Measurements from ENCODE around the gene GRID2.
A peak's percentile ranks its signal among the peaks of the same experiment; 100 is the strongest.
"Not testable (repeated sequence)": the region's sequence is repeated elsewhere in the genome, so short reads cannot be mapped to it uniquely, and the experiment has no call there.

Gene GRID2

DNA sequence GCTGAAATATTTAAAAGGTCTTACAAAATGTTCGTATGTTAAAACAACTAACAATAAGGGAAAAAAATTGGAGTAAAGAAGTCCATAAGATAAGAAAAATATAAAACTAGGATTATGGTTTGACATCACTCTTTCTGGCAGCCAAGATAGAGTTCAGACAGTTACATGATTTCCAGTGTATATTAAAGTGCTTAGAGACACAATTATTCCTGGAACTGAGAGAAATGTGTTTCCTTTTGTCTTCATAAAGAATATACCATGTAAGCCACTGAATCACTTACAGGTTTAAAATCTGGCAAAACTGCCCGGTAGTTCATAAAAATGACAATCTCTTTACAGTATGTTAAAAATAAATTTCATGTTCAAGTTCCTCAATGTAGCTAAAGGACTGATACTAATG is 986.1 kb downstream of the GRID2 start:
- Histone ChIP-seq H3K4me2 (ENCODE audit: low read depth, low read length) (no peak overlapping the region), H3K4me1 (ENCODE audit: low read length) (no peaks in the 10 kb centered on the region), H3K36me3 (replicated peaks; ENCODE audit: insufficient read depth, low read length) (no peaks in the 10 kb centered on the region), H3K9me2 (replicated peaks; ENCODE audit: insufficient read depth, low read length) (no peaks in the 10 kb centered on the region), H3K79me2 (ENCODE audit: low read length) (no peaks in the 10 kb centered on the region), H2AFZ (ENCODE audit: low read length) (no peak overlapping the region), H4K20me1 (ENCODE audit: insufficient read depth, low read length) (no peaks in the 10 kb centered on the region), H3F3A (ENCODE audit: insufficient read depth, low read length) (no peaks in the 10 kb centered on the region), H3K27me3 (replicated peaks; ENCODE audit: insufficient read depth, low read length) (no peaks in the 10 kb centered on the region), H3K4me3 (ENCODE audit: low read length) (no peak overlapping the region), H3K27ac (ENCODE audit: low read length) (no peak overlapping the region), H3K9ac (ENCODE audit: low read length) (no peak overlapping the region), H3K9me3 (replicated peaks; ENCODE audit: insufficient read depth, low read length) (no peaks in the 10 kb centered on the region)
- TF ChIP-seq CTCF (IDR thresholded peaks at IDR 0.05; ENCODE audit: low read length): no peak
- no peak for TF ChIP-seq EZH2 (optimal IDR thresholded peaks at IDR 0.05; ENCODE audit: low read depth, low read length)
- no peak for TF ChIP-seq EZH2phosphoT487 (IDR thresholded peaks at IDR 0.05; ENCODE audit: low read length)
- DNase-seq: no peak

GRCh38 chr4:93299118-93299517 is 995.4 kb downstream of the GRID2 start:
- TF ChIP-seq CTCF (IDR thresholded peaks at IDR 0.05; ENCODE audit: low read length) (no peak), EZH2 (optimal IDR thresholded peaks at IDR 0.05; ENCODE audit: low read depth, low read length) (no peak), EZH2phosphoT487 (IDR thresholded peaks at IDR 0.05; ENCODE audit: low read length) (no peak)
- Histone ChIP-seq H3K27me3 (replicated peaks; ENCODE audit: insufficient read depth, low read length) (no peaks in the 10 kb centered on the region), H3F3A (ENCODE audit: insufficient read depth, low read length) (no peaks in the 10 kb centered on the region), H4K20me1 (ENCODE audit: insufficient read depth, low read length) (no peaks in the 10 kb centered on the region), H3K9me3 (replicated peaks; ENCODE audit: insufficient read depth, low read length) (no peaks in the 10 kb centered on the region), H3K9me2 (replicated peaks; ENCODE audit: insufficient read depth, low read length) (no peaks in the 10 kb centered on the region), H3K9ac (ENCODE audit: low read length) (no peak overlapping the region), H3K4me3 (ENCODE audit: low read length) (no peak overlapping the region), H3K4me2 (ENCODE audit: low read depth, low read length) (0 out of 2 replicates have a peak overlapping the region, but pooled peaks have one; percentile 9), H2AFZ (ENCODE audit: low read length) (no peak overlapping the region), H3K79me2 (ENCODE audit: low read length) (no peaks in the 10 kb centered on the region), H3K36me3 (replicated peaks; ENCODE audit: insufficient read depth, low read length) (no peaks in the 10 kb centered on the region), H3K27ac (ENCODE audit: low read length) (no peak overlapping the region), H3K4me1 (ENCODE audit: low read length) (no peaks in the 10 kb centered on the region)
- DNase-seq: peak; percentile 44

DNA sequence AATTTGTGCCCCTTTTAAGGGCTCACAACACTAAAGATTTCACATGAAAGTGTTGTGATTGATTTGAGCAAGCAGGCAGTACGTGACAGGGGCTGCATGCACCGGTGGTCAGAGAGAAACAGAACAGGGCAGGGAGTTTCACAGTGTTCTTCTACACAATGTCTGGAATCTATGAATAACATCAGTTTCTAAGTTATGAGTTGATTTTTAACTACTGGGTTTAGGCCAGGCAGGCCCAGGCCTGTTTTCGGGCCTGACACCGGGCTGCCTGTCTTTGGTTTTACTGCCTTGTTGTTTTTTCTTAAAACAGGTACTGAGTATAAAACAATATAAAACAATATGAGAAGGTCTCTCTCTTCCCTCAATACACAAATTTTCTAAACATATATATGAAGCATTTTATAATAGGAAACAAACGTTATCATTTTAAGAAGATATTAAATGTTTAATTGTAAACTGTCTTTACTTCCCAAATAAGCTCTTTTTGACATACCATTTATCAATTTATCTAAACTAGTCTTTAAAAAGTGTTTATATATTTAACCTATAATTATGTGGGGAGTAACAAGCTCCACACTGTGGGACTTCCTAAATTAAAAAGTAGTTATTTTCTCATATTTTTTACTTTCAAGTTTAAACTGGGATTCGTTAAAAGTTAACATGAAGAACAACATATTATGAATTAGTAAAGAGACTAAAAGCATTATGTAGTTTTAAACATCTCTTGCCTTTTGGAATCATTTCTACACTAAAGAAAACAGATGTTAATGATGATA is 997.2 kb downstream of the GRID2 start:
- not testable (repeated sequence) for H2AFZ ChIP-seq (ENCODE audit: low read length); H3K27me3 ChIP-seq (replicated peaks; ENCODE audit: insufficient read depth, low read length); H3K9me2 ChIP-seq (replicated peaks; ENCODE audit: insufficient read depth, low read length); H4K20me1 ChIP-seq (ENCODE audit: insufficient read depth, low read length); H3K9me3 ChIP-seq (replicated peaks; ENCODE audit: insufficient read depth, low read length); H3F3A ChIP-seq (ENCODE audit: insufficient read depth, low read length); H3K36me3 ChIP-seq (replicated peaks; ENCODE audit: insufficient read depth, low read length); H3K4me2 ChIP-seq (ENCODE audit: low read depth, low read length); H3K9ac ChIP-seq (ENCODE audit: low read length); H3K79me2 ChIP-seq (ENCODE audit: low read length); H3K4me1 ChIP-seq (ENCODE audit: low read length); DNase-seq; H3K4me3 ChIP-seq (ENCODE audit: low read length); H3K27ac ChIP-seq (ENCODE audit: low read length)

DNA sequence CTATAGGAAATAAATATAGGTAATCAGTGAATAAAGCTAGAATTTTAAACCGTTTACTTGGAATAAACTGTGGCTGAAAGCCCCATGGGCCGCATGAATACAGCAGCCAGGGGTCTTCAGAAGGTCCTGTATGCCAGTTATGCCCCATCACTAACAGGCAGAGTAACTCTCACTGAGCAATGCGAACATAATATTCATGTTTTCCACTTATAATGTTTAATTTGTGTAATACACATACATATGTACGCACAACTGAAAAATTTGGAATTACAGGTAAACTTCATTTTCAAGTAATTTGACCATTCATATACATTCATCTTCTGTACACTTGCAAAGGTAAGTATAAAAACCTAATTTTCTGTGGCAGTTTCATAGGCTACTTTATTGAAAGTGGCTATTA is 998.5 kb downstream of the GRID2 start:
- H3K9me3 ChIP-seq (replicated peaks; ENCODE audit: insufficient read depth, low read length): no peaks in the 10 kb centered on the region
- H3K9me2 ChIP-seq (replicated peaks; ENCODE audit: insufficient read depth, low read length): no peaks in the 10 kb centered on the region
- H3F3A ChIP-seq (ENCODE audit: insufficient read depth, low read length): no peaks in the 10 kb centered on the region
- no peak overlapping the region for H3K9ac ChIP-seq (ENCODE audit: low read length)
- H3K27ac ChIP-seq (ENCODE audit: low read length): no peak overlapping the region
- no peaks in the 10 kb centered on the region for H3K36me3 ChIP-seq (replicated peaks; ENCODE audit: insufficient read depth, low read length)
- H3K4me1 ChIP-seq (ENCODE audit: low read length): no peaks in the 10 kb centered on the region
- DNase-seq: no peak
- no peaks in the 10 kb centered on the region for H3K79me2 ChIP-seq (ENCODE audit: low read length)
- H2AFZ ChIP-seq (ENCODE audit: low read length): no peak overlapping the region
- TF ChIP-seq EZH2phosphoT487 (IDR thresholded peaks at IDR 0.05; ENCODE audit: low read length): no peak
- TF ChIP-seq EZH2 (optimal IDR thresholded peaks at IDR 0.05; ENCODE audit: low read depth, low read length): no peak
- TF ChIP-seq CTCF (IDR thresholded peaks at IDR 0.05; ENCODE audit: low read length): no peak
- H4K20me1 ChIP-seq (ENCODE audit: insufficient read depth, low read length): no peaks in the 10 kb centered on the region
- no peak overlapping the region for H3K4me2 ChIP-seq (ENCODE audit: low read depth, low read length)
- no peaks in the 10 kb centered on the region for H3K27me3 ChIP-seq (replicated peaks; ENCODE audit: insufficient read depth, low read length)
- no peak overlapping the region for H3K4me3 ChIP-seq (ENCODE audit: low read length)

Measured in MM.1S (cell line).